Kidney capillary endothelial cell (primary cell): ENCODE measurements around the gene CHST3.
"Not testable (repeated sequence)": the region's sequence is repeated elsewhere in the genome, so short reads cannot be mapped to it uniquely, and the experiment has no call there.

Experiments used
- DNase-seq: peaks from one replicate; pipeline ENCODE4 v3.0.0-alpha.2; 2018; ENCODE audit warnings: low spot score

CHST3 gene

GRCh38 chr10:72032409-72033162, 68.4 kb downstream of the CHST3 start:
- DNase-seq = not testable (repeated sequence)

- DNase-seq = no peak
Measured at GRCh38 chr10:72034040-72034499, 69.9 kb downstream of the CHST3 start.

- no peak for DNase-seq
Measured at GRCh38 chr10:72034761-72035160, 70.6 kb downstream of the CHST3 start.

- no peak for DNase-seq
Measured at GRCh38 chr10:72035252-72035887, 71.2 kb downstream of the CHST3 start.

- no peak for DNase-seq
Measured at GRCh38 chr10:72037266-72037665, 73.1 kb downstream of the CHST3 start.

- no peak for DNase-seq
Measured at GRCh38 chr10:72037811-72038210, 73.6 kb downstream of the CHST3 start.

- no peak for DNase-seq
Measured at GRCh38 chr10:72038458-72039001, 74.3 kb downstream of the CHST3 start.

GRCh38 chr10:72039377-72039776, 75.2 kb downstream of the CHST3 start:
- DNase-seq = no peak

- no peak for DNase-seq
Measured at GRCh38 chr10:72041491-72041890, 77.3 kb downstream of the CHST3 start.

- DNase-seq = no peak
Measured at GRCh38 chr10:72043016-72043834, 79.0 kb downstream of the CHST3 start.

- peak; percentile 6 for DNase-seq
Measured at GRCh38 chr10:72044417-72045041, 80.3 kb downstream of the CHST3 start.

GRCh38 chr10:72045586-72045985, 81.4 kb downstream of the CHST3 start:
- no peak for DNase-seq

- DNase-seq = peak; percentile 92
Measured at GRCh38 chr10:72048450-72049124, 84.4 kb downstream of the CHST3 start.

GRCh38 chr10:72049472-72049871, 85.3 kb downstream of the CHST3 start:
- DNase-seq = no peak

- no peak for DNase-seq
Measured at GRCh38 chr10:72049969-72050781, 86.0 kb downstream of the CHST3 start.

GRCh38 chr10:72050873-72051272, 86.7 kb downstream of the CHST3 start:
- no peak for DNase-seq

GRCh38 chr10:72053690-72054089, 89.5 kb downstream of the CHST3 start:
- no peak for DNase-seq

GRCh38 chr10:72056113-72056512, 91.9 kb downstream of the CHST3 start:
- DNase-seq = no peak

GRCh38 chr10:72056932-72057751, 92.9 kb downstream of the CHST3 start:
- no peak for DNase-seq
